Measurements from ENCODE around the gene OIT3. TPM values are rescaled to one million over a fixed set of nuclear protein-coding genes. Genes with fewer than 3 reads are reported as not detected.

Gene OIT3
- total and polyA plus RNA-seq, 2 of the 8 experiments (the other 6 are each of a cell fraction or from before 2014, with no cell fraction given): not detected

Other genes starting within 250 kb of the OIT3 start
- gene MCU, start 201.6 kb upstream of the OIT3 start, total RNA-seq (2021; fragmentation: NEBNext Ultra II Directional; extraction: Animal tissue kit (Norgen Biotek cat#: 25700)): 45.9 and 51.6 TPM in 2 replicates
- 41.9 and 62.2 TPM in 2 replicates for gene MCU, start 201.6 kb upstream of the OIT3 start, polyA plus RNA-seq (2011; rRNA removed)
- not detected in 2 replicates for gene PLA2G12B, start 61.1 kb downstream of the OIT3 start, total RNA-seq (2021; fragmentation: NEBNext Ultra II Directional; extraction: Animal tissue kit (Norgen Biotek cat#: 25700))
- gene PLA2G12B, start 61.1 kb downstream of the OIT3 start, polyA plus RNA-seq (2011; rRNA removed): not detected in 2 replicates
- gene P4HA1, start 203.1 kb downstream of the OIT3 start, total RNA-seq (2021; fragmentation: NEBNext Ultra II Directional; extraction: Animal tissue kit (Norgen Biotek cat#: 25700)): 25.3 and 25.7 TPM in 2 replicates
- 6.7 and 12.0 TPM in 2 replicates for gene P4HA1, start 203.1 kb downstream of the OIT3 start, polyA plus RNA-seq (2011; rRNA removed)
- 1.5 and 1.9 TPM in 2 replicates for gene NUDT13, start 216.7 kb downstream of the OIT3 start, total RNA-seq (2021; fragmentation: NEBNext Ultra II Directional; extraction: Animal tissue kit (Norgen Biotek cat#: 25700))
- 0.83 and 1.9 TPM in 2 replicates for gene NUDT13, start 216.7 kb downstream of the OIT3 start, polyA plus RNA-seq (2011; rRNA removed)

Data from H1 (cell line).